GM18870 (cell line): ENCODE data around the gene APBB3.

Experiments
- ATAC-seq: cut with Tn5 transposase; IDR thresholded peaks from one replicate; pipeline ENCODE4 v1.9.1; 2021; ENCODE audit warnings: moderate library complexity; ENCODE audit not compliant: unreplicated experiment

APBB3 gene

GRCh38 chr5:140555747-140556312 is 8.6 kb downstream of the APBB3 start:
- ATAC-seq: no peak

GRCh38 chr5:140554454-140554853 is 9.9 kb downstream of the APBB3 start:
- ATAC-seq: no peak

GRCh38 chr5:140553657-140554056 is 10.7 kb downstream of the APBB3 start:
- ATAC-seq: no peak

- ATAC-seq: no peak
Observed at GRCh38 chr5:140551872-140552271, 12.5 kb downstream of the APBB3 start.

GRCh38 chr5:140550147-140551079 is 14.0 kb downstream of the APBB3 start:
- no peak for ATAC-seq

GRCh38 chr5:140549237-140550144 is 14.9 kb downstream of the APBB3 start:
- ATAC-seq: no peak

- no peak for ATAC-seq
Observed at GRCh38 chr5:140548791-140549190, 15.6 kb downstream of the APBB3 start.

GRCh38 chr5:140548300-140548688 is 16.1 kb downstream of the APBB3 start:
- peak; percentile 4 for ATAC-seq

- peak; percentile 91 for ATAC-seq
Observed at GRCh38 chr5:140547508-140548299, 16.7 kb downstream of the APBB3 start, which contains the start of gene EIF4EBP3. Gene EIF4EBP3 (plus strand): TSS chr5:140547662. CDS start chr5:140547738, 76 bp downstream.

GRCh38 chr5:140546851-140547507 is 17.4 kb downstream of the APBB3 start:
- peak; percentile 2 for ATAC-seq

- no peak for ATAC-seq
Observed at GRCh38 chr5:140545606-140546005, 18.8 kb downstream of the APBB3 start.

GRCh38 chr5:140544986-140545385 is 19.4 kb downstream of the APBB3 start:
- ATAC-seq: no peak

GRCh38 chr5:140542972-140543371 is 21.4 kb downstream of the APBB3 start:
- ATAC-seq: no peak

- no peak for ATAC-seq
Observed at GRCh38 chr5:140540227-140540626, 24.2 kb downstream of the APBB3 start.

GRCh38 chr5:140524003-140524402 is 40.4 kb downstream of the APBB3 start:
- ATAC-seq: no peak

- no peak for ATAC-seq
Observed at GRCh38 chr5:140513124-140513523, 51.3 kb downstream of the APBB3 start.

- no peak for ATAC-seq
Observed at GRCh38 chr5:140509898-140510297, 54.5 kb downstream of the APBB3 start.
